ENCODE results near the gene MBOAT2.
"Not testable (repeated sequence)": the region's sequence is repeated elsewhere in the genome, so short reads cannot be mapped to it uniquely, and the experiment has no call there.

The MBOAT2 gene

DNA sequence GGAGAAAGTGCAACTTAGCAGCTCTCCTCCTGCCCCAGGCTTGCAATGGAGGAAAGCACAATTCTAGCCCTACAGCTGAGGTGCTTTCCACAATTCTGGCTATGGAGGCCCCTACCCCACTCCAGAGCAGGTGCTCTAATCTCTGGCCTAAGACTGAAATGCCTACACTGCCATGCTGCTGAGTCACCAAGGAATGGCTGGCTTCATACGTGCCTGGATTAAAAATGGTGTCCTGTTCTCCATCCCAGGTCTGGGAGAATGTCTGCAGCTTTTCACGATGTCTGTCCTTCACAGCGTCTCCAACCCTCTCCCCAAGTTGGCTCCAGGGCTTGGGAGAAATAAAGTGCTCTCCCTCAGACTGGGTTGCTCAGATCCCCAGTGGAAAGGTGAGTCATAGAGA is 48.5 kb downstream of the MBOAT2 start:
- no peak for DNase-seq (ENCODE audit: low spot score)

GRCh38 chr2:8953525-8953924 is 50.0 kb downstream of the MBOAT2 start:
- no peak for DNase-seq (ENCODE audit: low spot score)

DNA sequence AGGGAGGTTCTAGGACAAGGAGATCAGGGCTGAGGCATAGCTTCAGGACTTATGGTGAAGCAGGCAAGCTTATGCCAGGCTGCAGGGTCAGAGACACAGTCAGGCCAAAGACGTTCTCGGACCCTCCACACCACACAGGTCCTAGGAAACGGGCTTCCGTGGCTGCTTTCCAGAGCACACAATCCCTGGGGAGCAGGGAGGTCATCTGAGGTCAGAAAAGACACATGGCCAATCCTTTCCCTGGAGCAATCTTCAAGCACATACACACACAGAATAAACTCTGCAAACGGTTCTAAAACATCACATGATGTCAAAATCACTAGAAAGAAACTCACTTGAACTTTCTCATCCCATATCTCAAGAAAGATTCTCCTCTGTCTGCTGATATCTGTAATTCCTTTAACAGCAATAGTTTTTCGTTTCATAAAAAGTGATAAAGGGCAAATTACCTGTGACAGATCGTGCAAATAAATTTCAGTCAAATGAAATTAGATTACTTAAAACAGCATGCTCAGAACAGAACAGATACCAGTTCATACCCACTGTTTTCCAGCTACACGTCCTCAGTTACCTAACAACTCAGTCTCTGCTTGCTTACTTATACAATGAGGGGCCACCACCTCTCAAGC is 63.9 kb downstream of the MBOAT2 start:
- DNase-seq (ENCODE audit: low spot score) = no peak

GRCh38 chr2:8938384-8938783 is 65.1 kb downstream of the MBOAT2 start:
- no peak for DNase-seq (ENCODE audit: low spot score)

GRCh38 chr2:8935982-8936381 is 67.5 kb downstream of the MBOAT2 start:
- DNase-seq (ENCODE audit: low spot score) = no peak

DNA sequence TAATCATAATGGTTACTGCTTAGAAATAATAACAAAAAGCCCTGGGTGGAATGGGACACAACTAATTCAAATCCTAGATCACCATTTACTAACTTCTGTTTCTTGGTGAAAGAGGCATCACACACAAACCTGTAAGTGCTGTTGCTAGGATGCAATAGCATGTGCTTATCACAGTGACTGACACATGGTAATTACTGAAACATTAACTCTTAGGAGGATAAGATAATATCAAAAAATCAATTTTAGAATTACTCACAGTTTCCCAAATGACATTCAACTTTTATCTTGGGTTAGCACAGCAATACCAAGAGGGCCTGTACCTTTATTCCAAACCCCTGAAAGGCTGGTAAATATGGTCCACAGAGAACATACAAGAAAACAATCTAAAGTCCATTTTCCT is 69.1 kb downstream of the MBOAT2 start:
- DNase-seq (ENCODE audit: low spot score) = no peak

GRCh38 chr2:8932702-8933101 is 70.8 kb downstream of the MBOAT2 start:
- DNase-seq (ENCODE audit: low spot score) = no peak

DNA sequence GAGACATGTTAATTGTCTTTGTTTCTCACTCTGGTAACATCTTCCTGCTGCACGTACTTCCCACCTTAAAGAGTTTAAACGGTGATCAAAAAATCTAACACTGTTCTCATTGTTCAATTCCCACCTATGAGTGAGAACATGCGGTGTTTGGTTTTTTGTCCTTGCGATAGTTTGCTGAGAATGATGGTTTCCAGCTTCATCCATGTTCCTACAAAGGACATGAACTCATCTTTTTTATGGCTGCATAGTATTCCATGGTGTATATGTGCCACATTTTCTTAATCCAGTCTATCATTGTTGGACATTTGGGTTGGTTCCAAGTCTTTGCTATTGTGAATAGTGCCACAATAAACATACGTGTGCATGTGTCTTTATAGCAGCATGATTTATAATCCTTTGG is 73.3 kb downstream of the MBOAT2 start:
- DNase-seq (ENCODE audit: low spot score) = not testable (repeated sequence)

GRCh38 chr2:8929128-8929527 is 74.4 kb downstream of the MBOAT2 start:
- no peak for DNase-seq (ENCODE audit: low spot score)

DNA sequence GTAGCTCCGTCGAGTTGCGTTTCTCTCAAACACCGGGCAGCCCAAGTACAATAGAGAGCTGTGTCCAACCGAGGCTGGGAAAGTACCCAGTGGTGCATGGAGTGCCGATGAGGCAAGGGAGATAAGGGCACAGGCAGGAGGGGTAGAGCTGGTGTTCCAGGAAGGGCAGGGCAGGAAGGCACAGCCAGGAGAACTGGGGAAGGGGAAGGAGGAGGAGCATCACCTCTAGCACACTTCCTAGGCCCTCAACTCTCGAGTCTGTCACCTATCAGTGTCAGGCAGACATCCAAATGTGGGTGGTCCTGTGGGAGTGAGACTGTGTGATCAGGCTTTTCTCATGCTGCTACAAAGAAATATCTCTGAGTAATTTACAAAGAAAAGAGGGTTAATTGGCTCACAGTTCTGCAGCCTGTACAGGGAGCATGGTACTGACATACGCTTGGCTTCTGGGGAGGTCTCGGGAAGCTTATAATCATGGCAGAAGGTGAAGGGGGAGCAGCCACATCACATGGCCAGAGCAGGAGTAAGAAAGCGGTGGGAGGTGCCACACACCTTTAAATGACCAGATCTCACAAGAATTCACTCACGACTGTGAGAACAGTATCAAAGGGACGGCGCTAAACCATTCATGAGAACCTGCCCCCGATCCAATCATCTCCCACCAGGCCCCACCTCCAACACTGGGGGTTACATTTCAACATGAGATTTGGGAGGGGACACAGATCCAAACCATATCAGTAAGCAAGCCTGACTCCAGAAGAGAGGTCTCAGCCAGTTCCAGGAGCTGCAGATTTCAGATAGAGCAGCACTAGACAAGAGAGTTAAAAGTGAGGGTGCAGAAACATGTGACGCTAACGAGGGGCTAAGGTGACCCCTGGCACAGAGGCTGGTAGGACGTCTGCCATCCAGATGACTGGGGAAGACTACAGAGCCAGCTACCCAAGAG is 75.7 kb downstream of the MBOAT2 start:
- no peak for DNase-seq (ENCODE audit: low spot score)

- DNase-seq (ENCODE audit: low spot score) = no peak
Observed at GRCh38 chr2:8926356-8926755, 77.1 kb downstream of the MBOAT2 start.

- DNase-seq (ENCODE audit: low spot score) = no peak
Observed at GRCh38 chr2:8925411-8925810, 78.1 kb downstream of the MBOAT2 start.

DNA sequence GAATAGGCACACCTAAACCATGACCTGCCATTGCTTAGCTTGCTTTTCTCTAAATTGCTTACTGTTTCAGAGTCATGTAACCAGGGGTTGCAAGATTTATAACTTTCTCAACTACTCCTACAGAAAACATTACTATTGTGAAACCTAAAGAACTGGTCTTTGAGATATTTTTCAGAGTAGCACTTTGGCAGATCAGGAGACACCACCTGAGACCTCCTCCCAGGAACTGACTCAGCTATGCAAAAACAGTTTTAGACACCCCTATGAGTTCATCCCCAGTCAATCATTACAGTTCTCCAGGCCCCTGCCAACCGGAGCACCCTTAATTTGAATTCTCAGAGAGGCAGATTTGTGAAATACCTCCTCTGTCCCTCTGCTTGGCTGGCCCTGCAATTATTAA is 80.3 kb downstream of the MBOAT2 start:
- DNase-seq (ENCODE audit: low spot score) = no peak

GRCh38 chr2:8922431-8922830 is 81.1 kb downstream of the MBOAT2 start:
- DNase-seq (ENCODE audit: low spot score) = no peak

- no peak for DNase-seq (ENCODE audit: low spot score)
Observed at GRCh38 chr2:8918412-8918811, 85.1 kb downstream of the MBOAT2 start.

- no peak for DNase-seq (ENCODE audit: low spot score)
Observed at GRCh38 chr2:8915941-8916340, 87.5 kb downstream of the MBOAT2 start.

DNA sequence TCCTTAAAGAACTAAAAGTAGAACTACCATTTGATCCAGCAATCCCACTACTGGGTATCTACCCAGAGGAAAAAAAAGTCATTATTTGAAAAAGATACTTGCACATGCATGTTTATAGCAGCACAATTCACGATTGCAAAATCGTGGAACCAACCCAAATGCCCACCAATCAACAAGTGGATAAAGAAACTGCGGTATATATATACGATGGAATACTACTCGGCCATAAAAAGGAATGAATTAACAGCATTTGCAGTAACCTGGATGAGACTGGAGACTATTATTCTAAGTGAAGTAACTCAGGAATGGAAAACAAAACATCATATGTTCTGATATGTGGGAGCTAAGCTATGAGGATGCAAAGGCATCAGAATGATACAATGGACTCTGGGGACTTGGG is 89.7 kb downstream of the MBOAT2 start:
- DNase-seq (ENCODE audit: low spot score) = not testable (repeated sequence)

DNA sequence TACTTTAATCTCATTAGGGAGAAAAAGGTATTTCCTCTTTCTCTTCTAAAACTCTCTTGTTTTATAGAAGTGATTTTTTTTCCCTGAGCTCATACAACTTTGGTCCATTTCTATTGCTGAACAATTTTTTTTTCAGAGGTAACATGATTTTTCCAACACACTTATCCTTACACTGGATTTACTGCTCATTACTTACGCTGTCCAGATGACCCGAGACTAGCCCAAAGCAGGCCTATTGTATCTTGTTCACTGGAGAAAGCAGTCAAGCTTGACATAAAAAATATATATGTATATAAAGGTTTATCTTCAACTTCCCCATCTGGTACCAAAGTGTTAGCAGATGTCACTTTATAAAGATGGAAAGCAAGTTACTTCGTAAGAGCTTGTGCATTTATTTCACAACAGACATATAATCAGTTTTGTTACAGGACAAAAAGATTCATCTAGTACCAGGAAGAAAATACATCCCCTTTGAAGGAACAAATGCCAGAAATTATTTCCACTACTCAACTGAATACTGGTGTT is 95.7 kb downstream of the MBOAT2 start:
- DNase-seq (ENCODE audit: low spot score) = no peak

DNA sequence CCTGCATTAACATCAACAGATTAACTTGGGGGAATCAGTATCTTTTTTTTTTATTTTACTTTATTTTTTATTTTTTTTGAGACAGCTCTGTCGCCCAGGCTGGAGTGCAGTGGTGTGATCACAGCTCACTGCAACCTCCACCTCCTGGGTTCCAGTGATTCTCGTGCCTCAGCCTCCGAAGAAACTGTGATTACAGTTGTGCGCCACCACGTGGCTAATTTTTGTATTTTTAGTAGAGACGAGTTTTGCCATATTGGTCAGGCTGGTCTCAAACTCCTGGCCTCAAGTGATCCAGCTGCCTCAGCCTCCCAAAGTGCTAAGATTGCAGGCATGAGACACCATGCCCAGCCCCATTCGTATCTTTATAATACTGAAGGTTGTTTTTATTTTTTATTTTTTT is 99.6 kb downstream of the MBOAT2 start:
- not testable (repeated sequence) for DNase-seq (ENCODE audit: low spot score)

DNA sequence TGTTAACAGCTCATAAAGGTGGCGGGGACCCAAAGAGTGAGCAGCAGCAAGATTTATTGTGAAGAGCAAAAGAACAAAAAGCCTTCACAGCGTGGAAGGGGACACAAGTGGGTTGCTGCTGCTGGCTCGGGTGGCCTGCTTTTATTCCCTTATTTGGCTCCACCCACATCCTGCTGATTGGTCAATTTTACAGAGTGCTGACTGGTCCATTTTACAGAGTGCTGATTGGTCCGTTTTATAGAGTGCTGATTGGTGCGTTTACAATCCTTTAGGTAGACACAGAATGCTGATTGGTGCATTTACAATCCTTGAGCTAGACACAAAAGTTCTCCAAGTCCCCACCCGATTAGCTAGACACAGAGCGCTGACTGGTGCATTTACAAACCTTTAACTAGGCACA is 100.7 kb downstream of the MBOAT2 start:
- not testable (repeated sequence) for DNase-seq (ENCODE audit: low spot score)

DNA sequence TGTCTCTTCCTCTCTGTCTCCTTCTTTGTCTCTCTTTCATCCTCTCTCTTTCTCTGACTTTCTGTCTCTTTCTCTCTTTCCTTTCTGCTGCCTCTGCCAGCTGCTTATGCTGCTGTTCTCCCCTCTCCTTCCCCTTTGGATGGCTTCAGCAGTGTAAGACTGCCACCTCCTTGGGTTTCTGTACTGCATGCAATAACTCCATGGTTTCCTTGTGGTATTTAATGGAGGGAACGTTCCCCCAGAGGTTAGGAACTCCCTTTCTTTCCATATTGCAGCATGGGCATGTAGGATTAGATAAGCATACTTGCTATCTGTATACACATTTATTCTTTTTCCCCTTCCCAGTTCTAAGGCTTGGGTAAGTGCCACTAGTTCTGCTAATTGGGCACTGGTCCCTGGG is 106.3 kb downstream of the MBOAT2 start:
- not testable (repeated sequence) for DNase-seq (ENCODE audit: low spot score)

GRCh38 chr2:8896671-8897070 is 106.8 kb downstream of the MBOAT2 start:
- not testable (repeated sequence) for DNase-seq (ENCODE audit: low spot score)

Measured in germinal center (tissue), 1 donor.